BJ (cell line): Measurements from ENCODE around the gene PDE4A. TPM values are rescaled to one million over a fixed set of nuclear protein-coding genes. Genes with fewer than 3 reads are reported as not detected.
"Not testable (repeated sequence)": the region's sequence is repeated elsewhere in the genome, so short reads cannot be mapped to it uniquely, and the experiment has no call there.

ENCODE experiments used
- CTCF ChIA-PET: fragments of 350-600 bp; formaldehyde crosslinking; extraction: SDS; loops from one replicate; lab custom pipeline; 2021; ENCODE audit warnings: antibody characterized with exemption, inconsistent platforms; lab: Yijun Ruan, JAX
- POLR2A ChIA-PET: fragments of 300-600 bp; sonication (Branson Sonifier 250); formaldehyde crosslinking; extraction: SDS; loops from one replicate; lab custom pipeline; 2021; ENCODE audit warnings: antibody characterized with exemption; lab: Charles Lee
- DNase-seq: peaks from one replicate; pipeline ENCODE4 v3.0.0-alpha.2; 2011; ENCODE audit warnings: low read depth
- H3K27me3 ChIP-seq: 2 replicates; pipeline ENCODE4 v1.6.0; 2011; ENCODE audit warnings: low read length; ENCODE audit not compliant: control insufficient read depth, insufficient read depth
- H3K36me3 ChIP-seq: 2 replicates; pipeline ENCODE4 v1.5.1; 2011; ENCODE audit warnings: low read length; ENCODE audit not compliant: control insufficient read depth, insufficient read depth
- H3K4me3 ChIP-seq: 2 replicates; pipeline ENCODE4 v1.5.1; 2011; ENCODE audit warnings: low read depth, mild to moderate bottlenecking, control low read depth, low read length
- polyA plus RNA-seq: library from polyadenylated mRNA; depleted of rRNA; stranded (reverse); fragments of >200 nt; gene quantifications from 2 replicates; pipeline ENCODE4 v1.2.3, GENCODE V29; 2011
- TF ChIP-seq, protein P1 (sequence below): IDR thresholded peaks from 2 replicates; pipeline ENCODE4 v1.5.1; 2011; ENCODE audit warnings: low read depth, mild to moderate bottlenecking, control low read depth, inconsistent platforms, low read length, moderate library complexity; ENCODE audit not compliant: insufficient read depth

PDE4A gene
- polyA plus RNA-seq, 1 experiment = 4.2 TPM

DNA sequence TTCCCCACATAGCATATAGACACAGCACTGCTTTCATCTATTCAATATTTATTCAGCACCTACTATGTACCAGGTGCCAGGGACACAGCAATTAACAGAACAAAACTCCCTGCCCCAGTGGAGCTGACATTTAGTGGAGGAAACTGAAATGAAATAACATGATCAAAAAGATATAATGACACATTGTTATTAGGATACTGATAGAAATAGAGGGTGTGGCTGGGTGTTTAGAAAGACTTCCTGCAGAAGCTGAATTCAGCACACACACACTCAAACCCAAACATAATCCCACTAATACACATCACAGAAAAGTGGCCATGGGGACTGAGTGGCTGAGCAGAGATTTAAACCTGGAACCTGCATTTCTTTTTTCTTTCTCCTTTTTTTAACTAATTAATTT lies 13.2 kb upstream of the PDE4A start:
- no peak overlapping the region for H3K4me3 ChIP-seq
- no peaks in the 10 kb centered on the region for H3K36me3 ChIP-seq
- no peak for DNase-seq
- H3K27me3 ChIP-seq = no peaks in the 10 kb centered on the region; the same call in none of the 2 replicates
- TF ChIP-seq, protein P1, sequence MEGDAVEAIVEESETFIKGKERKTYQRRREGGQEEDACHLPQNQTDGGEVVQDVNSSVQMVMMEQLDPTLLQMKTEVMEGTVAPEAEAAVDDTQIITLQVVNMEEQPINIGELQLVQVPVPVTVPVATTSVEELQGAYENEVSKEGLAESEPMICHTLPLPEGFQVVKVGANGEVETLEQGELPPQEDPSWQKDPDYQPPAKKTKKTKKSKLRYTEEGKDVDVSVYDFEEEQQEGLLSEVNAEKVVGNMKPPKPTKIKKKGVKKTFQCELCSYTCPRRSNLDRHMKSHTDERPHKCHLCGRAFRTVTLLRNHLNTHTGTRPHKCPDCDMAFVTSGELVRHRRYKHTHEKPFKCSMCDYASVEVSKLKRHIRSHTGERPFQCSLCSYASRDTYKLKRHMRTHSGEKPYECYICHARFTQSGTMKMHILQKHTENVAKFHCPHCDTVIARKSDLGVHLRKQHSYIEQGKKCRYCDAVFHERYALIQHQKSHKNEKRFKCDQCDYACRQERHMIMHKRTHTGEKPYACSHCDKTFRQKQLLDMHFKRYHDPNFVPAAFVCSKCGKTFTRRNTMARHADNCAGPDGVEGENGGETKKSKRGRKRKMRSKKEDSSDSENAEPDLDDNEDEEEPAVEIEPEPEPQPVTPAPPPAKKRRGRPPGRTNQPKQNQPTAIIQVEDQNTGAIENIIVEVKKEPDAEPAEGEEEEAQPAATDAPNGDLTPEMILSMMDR = no peak
- CTCF ChIA-PET = interaction anchor here (0.6 to 12.9 kb wide), 4 partner anchors 13 to 174 kb away, joined by 3 to 321 read pairs (median 3); partner anchors contain the start of gene PDE4A
- POLR2A ChIA-PET = no interaction called here

DNA sequence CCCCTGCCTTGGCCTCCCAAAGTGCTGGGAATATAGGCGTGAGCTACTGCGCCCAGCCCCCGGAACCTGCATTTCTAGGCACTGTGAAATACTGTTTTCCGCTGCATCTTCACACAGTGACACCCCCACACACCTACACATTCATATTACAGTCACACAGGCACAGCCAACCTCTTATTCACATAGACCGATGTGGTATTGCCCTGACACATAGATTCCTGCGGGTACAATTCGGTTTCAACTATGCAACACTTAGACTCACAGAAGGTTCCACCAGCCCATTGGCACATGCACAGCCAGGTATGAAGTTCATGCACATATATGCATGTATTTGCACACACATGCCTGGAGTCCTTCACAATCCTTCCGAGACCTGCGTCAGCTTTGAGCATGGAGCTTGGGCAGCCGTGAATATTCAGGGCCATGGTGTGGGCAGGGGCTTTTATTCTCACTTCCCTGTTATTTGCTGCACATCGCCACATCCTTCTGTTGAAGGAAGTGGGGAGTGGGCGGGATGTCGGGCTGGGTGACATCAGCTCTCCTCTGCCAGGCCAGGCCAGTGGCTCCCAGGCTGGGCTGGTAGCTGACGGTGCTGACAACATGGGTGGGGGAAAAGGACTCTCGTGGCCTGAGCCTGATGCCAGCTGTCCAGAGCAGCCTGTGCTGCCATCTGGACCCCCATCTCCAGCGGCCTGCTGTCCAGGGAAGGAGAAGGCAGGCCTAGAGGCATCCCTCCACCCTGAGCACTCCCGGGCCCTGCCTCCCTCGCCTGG lies 11.6 kb upstream of the PDE4A start:
- no peaks in the 10 kb centered on the region for H3K36me3 ChIP-seq
- no peak for DNase-seq
- TF ChIP-seq, protein P1 = no peak
- H3K27me3 ChIP-seq = no peaks in the 10 kb centered on the region; the same call in none of the 2 replicates
- ChIA-PET CTCF (interaction anchor here (1.0 to 12.9 kb wide), 3 partner anchors 12 to 27 kb away, joined by 3 to 321 read pairs (median 4); partner anchors contain the start of gene PDE4A), POLR2A (interaction anchor here (0.5 kb wide), 1 partner anchor 10 kb away, joined by 8 read pairs; no protein-coding TSS in a partner anchor)
- no peak overlapping the region for H3K4me3 ChIP-seq

DNA sequence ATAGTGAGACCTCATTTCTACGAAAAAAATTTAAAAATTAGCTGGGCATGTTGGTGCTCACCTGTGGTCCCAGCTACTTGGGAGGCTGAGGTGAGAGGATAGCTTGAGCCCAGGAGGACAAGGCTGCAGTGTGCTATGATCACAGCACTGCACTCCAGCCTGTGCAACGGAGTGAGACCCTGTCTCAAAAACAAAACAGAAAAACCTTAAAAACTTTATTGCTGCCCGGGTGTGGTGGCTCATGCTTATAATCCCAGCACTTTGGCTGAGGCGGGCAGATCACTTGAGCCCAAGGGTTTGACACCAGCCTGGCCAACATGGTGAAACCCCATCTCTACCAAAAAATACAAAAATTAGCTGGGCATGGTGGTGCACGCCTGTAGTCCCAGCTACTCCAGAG lies 9.1 kb upstream of the PDE4A start:
- CTCF ChIA-PET = interaction anchor here (12.9 kb wide), 1 partner anchor 9 kb away, joined by 321 read pairs; the partner anchor contains the start of gene PDE4A
- POLR2A ChIA-PET, H3K36me3 ChIP-seq, H3K27me3 ChIP-seq, DNase-seq, H3K4me3 ChIP-seq: not testable (repeated sequence)

DNA sequence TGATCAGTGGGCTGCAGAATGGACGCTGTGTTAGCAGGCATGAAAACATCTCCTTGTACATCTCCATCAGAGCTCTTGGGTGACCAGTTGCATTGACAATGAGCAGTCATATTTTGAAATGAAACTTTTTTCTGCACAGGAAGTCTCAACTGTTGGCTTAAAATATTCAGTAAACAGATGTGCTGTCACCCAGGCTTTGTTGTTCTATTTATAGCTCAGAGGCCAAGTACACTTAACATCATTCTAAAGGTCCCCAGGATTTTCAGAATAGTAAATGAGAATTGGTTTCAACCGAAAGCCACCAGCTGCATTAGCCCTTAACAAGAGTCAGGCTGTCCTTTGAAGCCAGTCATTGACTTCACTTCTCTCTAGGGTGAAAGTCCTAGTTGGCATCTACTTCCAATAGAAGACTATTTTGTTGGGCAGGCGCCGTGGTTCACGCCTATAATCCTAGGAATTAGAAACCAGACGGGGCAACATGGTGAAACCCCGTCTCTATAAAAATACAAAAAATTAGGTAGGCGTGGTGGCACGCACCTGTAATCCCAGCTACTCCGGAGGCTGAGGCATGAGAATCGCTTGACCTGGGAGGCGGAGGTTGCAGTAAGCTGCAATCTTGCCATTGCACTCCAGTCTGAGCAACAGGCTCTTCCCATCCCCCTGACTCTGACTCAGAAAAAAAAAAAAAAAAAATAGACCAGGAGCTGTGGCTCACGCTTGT lies 7.9 kb upstream of the PDE4A start:
- DNase-seq = no peak
- ChIA-PET CTCF (interaction anchor here (0.6 to 17.1 kb wide), 5 partner anchors 6 to 479 kb away, joined by 3 to 321 read pairs (median 3); partner anchors contain the start of genes CDC37 and PDE4A), POLR2A (interaction anchor here (0.6 kb wide), 1 partner anchor 12 kb away, joined by 6 read pairs; no protein-coding TSS in a partner anchor)
- TF ChIP-seq, protein P1 = no peak
- no peak overlapping the region for H3K4me3 ChIP-seq
- H3K27me3 ChIP-seq = peaks cover 7% of the 10 kb centered on the region
- no peaks in the 10 kb centered on the region for H3K36me3 ChIP-seq

DNA sequence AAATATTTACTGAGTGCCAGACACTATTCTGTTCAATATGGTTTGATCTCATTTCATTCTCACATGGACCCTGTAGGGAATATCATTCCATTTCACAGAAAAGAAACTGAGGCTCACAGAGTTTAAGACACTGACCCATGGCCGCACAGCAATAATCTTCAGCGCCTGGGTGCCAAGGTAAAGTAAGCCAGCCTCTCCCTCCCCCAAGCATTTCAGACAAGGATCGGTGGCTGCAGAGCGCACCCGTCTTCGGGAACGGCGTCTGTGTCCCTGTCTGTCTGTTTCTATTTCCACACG lies 4.3 kb upstream of the PDE4A start:
- TF ChIP-seq, protein P1 = no peak
- ChIA-PET POLR2A (no interaction called here), CTCF (interaction anchor here (0.6 to 17.1 kb wide), 19 partner anchors 8 to 166 kb away, joined by 3 to 321 read pairs (median 5); partner anchors contain the start of genes CDC37, ICAM1 and ICAM5)
- peaks cover 21% of the 10 kb centered on the region for H3K27me3 ChIP-seq
- peak overlapping the region; percentile 54 for H3K4me3 ChIP-seq
- no peak for DNase-seq
- no peaks in the 10 kb centered on the region for H3K36me3 ChIP-seq
